Loucy (cell line): Measurements from ENCODE around the gene CEP55.

Experiments used
- EZH2phosphoT487 ChIP-seq: fragments of 200-600 bp; IDR thresholded peaks from 2 replicates; pipeline ENCODE4 v1.6.1; 2018; ENCODE audit warnings: antibody characterized with exemption, mild to moderate bottlenecking, moderate library complexity, borderline replicate concordance
- TF ChIP-seq, protein P1 (sequence below): fragments of 200-600 bp; sonication (generic); conservative IDR thresholded peaks from 2 replicates; pipeline ENCODE4 v1.5.1; 2014; ENCODE audit warnings: mild to moderate bottlenecking, antibody characterized with exemption, low read length

DNA sequence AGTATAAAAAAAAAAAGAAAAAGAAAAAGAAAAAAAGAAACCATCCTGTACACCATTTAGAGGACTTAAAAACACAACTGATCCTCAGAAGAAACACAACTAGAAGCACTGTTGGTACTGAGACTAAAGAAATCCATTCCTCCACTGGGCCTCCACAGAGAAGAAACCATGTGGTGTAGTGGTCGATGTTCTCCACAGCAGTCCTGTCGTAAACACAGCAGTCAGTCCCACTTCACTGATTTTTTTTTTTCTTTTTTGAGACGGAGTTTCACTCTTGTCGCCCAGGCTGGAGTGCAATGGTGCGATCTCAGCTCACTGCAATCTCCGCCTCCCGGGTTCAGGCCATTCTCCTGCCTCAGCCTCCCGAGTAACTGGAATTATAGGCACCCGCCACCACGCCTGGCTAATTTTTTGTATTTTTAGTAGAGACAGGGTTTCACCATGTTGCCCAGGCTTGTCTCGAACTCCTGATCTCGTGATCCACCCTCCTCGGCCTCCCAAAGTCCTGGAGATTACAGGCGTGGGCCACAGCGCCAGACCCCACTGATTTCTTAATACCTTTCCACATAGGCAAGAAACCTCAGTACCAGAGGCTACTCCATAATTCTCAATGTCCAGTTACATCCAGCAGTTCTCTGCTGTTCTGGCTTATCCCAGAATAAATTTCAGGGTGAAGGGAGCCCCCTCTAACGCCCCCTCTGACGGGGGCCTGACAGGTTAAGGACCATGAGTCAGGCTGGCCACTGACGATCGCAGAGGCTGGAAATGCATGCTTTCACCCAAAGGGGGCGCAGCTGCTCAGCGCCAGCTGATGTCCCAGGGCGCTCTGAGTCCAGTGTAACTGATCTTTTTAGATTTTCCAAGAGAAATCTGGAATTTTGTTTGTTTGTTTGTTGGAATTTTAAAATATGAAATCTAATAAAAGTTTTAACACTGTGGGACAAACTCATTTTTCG, 45.3 kb downstream of the CEP55 start:
- TF ChIP-seq EZH2phosphoT487, result no peak
- TF ChIP-seq, protein P1, sequence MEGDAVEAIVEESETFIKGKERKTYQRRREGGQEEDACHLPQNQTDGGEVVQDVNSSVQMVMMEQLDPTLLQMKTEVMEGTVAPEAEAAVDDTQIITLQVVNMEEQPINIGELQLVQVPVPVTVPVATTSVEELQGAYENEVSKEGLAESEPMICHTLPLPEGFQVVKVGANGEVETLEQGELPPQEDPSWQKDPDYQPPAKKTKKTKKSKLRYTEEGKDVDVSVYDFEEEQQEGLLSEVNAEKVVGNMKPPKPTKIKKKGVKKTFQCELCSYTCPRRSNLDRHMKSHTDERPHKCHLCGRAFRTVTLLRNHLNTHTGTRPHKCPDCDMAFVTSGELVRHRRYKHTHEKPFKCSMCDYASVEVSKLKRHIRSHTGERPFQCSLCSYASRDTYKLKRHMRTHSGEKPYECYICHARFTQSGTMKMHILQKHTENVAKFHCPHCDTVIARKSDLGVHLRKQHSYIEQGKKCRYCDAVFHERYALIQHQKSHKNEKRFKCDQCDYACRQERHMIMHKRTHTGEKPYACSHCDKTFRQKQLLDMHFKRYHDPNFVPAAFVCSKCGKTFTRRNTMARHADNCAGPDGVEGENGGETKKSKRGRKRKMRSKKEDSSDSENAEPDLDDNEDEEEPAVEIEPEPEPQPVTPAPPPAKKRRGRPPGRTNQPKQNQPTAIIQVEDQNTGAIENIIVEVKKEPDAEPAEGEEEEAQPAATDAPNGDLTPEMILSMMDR, result peak; percentile 74
